Upper lobe of left lung (tissue), 6 donors: Measurements from ENCODE around the gene UBE2C. TPM values are rescaled to one million over a fixed set of nuclear protein-coding genes. Genes with fewer than 3 reads are reported as not detected.

Source experiments
- ATAC-seq, 2 donors: fragments of 200-7000 bp; cut with Tn5 transposase; one replicate each; pipeline ENCODE4 v1.9.1; 2022; ENCODE audit warnings: mild to moderate bottlenecking in 2 of 2, moderate library complexity in 2 of 2; ENCODE audit not compliant: low FRiP score in 2 of 2
- DNase-seq, 2 donors: peaks; one replicate each; pipeline ENCODE4 v3.0.0-alpha.2; 2019 to 2020
- H3K27ac ChIP-seq, 4 donors: fragments of 200-600 bp; sonication (generic); one replicate each; pipeline ENCODE4 v1.5.1; 2016 to 2019
- H3K27me3 ChIP-seq, 4 donors: fragments of 200-600 bp; sonication (generic); one replicate each; pipeline ENCODE4 v1.5.1; 2017 to 2019
- H3K36me3 ChIP-seq, 4 donors: fragments of 200-600 bp; sonication (generic); one replicate each; pipeline ENCODE4 v1.5.1; 2016 to 2019
- H3K4me1 ChIP-seq, 4 donors: fragments of 200-600 bp; sonication (generic); one replicate each; pipeline ENCODE4 v1.5.1; 2018 to 2019
- H3K4me3 ChIP-seq, 4 donors: fragments of 200-600 bp; sonication (generic); one replicate each; pipeline ENCODE4 v1.5.1; 2017 to 2019; ENCODE audit warnings: mild to moderate bottlenecking in 2 of 4, moderate library complexity in 1 of 4
- H3K9me3 ChIP-seq, 4 donors: fragments of 200-600 bp; sonication (generic); one replicate each; pipeline ENCODE4 v1.5.1; 2018 to 2019
- EP300 ChIP-seq, 4 donors: sonication (generic); formaldehyde crosslinking; IDR thresholded peaks; one replicate each; pipeline ENCODE4 v1.5.1; 2017; ENCODE audit warnings: antibody characterized with exemption in 4 of 4, control low read depth in 2 of 4
- POLR2A ChIP-seq, 4 donors: fragments of 450-650 bp; IDR thresholded peaks; one replicate each; pipeline ENCODE4 v1.5.1; 2016 to 2017; ENCODE audit warnings: antibody characterized with exemption in 4 of 4, mild to moderate bottlenecking in 2 of 4
- POLR2AphosphoS5 ChIP-seq, 2 donors: sonication (generic); formaldehyde crosslinking; IDR thresholded peaks; one replicate each; pipeline ENCODE4 v1.5.1; 2017; ENCODE audit warnings: antibody characterized with exemption in 2 of 2
- whole genome bisulfite sequencing, 2 donors: methylation state at CpG; one replicate each; pipeline ENCODE4 v1.1.5; 2017 to 2018; 5-methylcytosine and 5-hydroxymethylcytosine counted together
- small RNA-seq, 4 donors: library from RNA; depleted of rRNA; stranded (forward); fragments of <200 nt; gene quantifications; one replicate each; pipeline ENCODE3, GENCODE V24; 2016
- total RNA-seq, 6 donors: library from RNA; depleted of rRNA in 4 of 6; stranded (reverse); fragments of >200 nt in 4 of 6; gene quantifications; one replicate each; pipeline versions ENCODE4 v1.1.0 to v1.2.1, GENCODE V29; 2016 to 2021
- TF ChIP-seq, protein P1 (sequence below), 6 experiments: fragments of 450-650 bp in 4 of 6; fragments of 200-600 bp in 2 of 6; sonication (generic) in 2 of 6; IDR thresholded peaks; one replicate each; pipeline ENCODE4 v1.5.1; 2016 to 2019; ENCODE audit warnings: antibody characterized with exemption in 6 of 6
- donor health status: DM: no; HTN: no; CAD: no; lungs with moderate emphysema.
- donor health status: DM: no; HTN: yes; CAD: no; lungs with severe emphysema.

Gene UBE2C
- total RNA-seq, 6 donors from 2014 or later: 1.1 to 12.5 (median 3.5) TPM; not detected in 2

- H3K36me3 ChIP-seq: no peaks in the 10 kb centered on the region
- H3K4me3 ChIP-seq: no peak overlapping the region
- WGBS, 2 donors: 93 to 94% methylated on average over 7 of the region's 7 CpGs
- H3K9me3 ChIP-seq: no peaks in the 10 kb centered on the region
- DNase-seq (no peak), ATAC-seq (no peak)
- TF ChIP-seq POLR2A (IDR thresholded peaks at IDR 0.05): no peak
- TF ChIP-seq, protein P1, sequence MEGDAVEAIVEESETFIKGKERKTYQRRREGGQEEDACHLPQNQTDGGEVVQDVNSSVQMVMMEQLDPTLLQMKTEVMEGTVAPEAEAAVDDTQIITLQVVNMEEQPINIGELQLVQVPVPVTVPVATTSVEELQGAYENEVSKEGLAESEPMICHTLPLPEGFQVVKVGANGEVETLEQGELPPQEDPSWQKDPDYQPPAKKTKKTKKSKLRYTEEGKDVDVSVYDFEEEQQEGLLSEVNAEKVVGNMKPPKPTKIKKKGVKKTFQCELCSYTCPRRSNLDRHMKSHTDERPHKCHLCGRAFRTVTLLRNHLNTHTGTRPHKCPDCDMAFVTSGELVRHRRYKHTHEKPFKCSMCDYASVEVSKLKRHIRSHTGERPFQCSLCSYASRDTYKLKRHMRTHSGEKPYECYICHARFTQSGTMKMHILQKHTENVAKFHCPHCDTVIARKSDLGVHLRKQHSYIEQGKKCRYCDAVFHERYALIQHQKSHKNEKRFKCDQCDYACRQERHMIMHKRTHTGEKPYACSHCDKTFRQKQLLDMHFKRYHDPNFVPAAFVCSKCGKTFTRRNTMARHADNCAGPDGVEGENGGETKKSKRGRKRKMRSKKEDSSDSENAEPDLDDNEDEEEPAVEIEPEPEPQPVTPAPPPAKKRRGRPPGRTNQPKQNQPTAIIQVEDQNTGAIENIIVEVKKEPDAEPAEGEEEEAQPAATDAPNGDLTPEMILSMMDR (IDR thresholded peaks at IDR 0.05): no peak
- no peak for TF ChIP-seq EP300 (IDR thresholded peaks at IDR 0.05)
- peaks cover 9 to 19% (median 12%) of the 10 kb centered on the region in 4 donors for H3K4me1 ChIP-seq
- no peaks in the 10 kb centered on the region for H3K27me3 ChIP-seq
- no peak overlapping the region for H3K27ac ChIP-seq
These were observed 49.0 kb downstream of the UBE2C start for GRCh38 chr20:45861221-45862075.

DNA sequence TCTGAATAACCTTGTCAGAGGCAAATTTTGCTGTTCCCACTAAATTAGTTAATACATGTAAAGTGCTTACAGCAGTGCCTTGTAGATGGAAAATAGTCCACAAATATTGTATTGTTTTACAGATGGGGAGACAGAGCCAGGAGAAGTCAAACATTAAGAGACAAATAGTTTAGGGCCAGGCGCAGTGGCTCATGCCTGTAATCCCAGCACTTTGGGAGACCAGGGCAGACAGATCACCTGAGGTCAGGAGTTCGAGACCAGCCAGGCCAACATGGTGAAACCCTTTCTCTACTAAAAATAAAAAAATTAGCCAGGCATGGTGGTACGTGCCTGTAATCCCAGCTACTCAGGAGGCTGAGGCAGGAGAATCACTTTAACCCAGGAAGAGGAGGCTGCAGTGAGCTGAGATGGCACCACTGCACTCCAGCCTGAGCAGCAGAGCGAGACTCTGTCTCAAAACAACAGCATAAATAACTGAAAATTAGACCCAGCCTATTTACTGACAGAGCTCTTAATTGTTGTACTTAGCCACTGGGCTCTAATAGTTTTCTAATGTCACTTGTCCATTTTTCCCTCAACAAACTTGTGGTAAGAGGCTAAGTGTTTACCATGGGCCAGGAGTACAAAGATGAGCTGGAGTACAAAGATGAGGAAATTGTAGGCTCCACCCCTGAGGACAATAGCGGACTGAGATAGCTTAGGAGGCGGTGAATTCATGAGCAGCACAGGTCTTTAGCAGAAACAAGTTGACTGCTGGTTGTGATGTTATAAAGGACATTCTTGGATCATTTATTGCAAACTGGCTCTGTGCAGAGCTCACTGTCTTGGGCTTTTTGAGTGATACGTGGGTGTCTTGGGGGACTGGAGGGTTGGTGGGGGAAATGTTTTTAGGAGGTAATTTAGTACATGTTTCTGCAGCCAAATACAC, 51.4 kb downstream of the UBE2C start:
- Histone ChIP-seq H3K4me3 (no peak overlapping the region), H3K27me3 (no peaks in the 10 kb centered on the region), H3K4me1 (peaks cover 0 to 3% (median 0%) of the 10 kb centered on the region in 4 donors), H3K27ac (no peak overlapping the region), H3K36me3 (no peaks in the 10 kb centered on the region), H3K9me3 (no peaks in the 10 kb centered on the region)
- TF ChIP-seq EP300 (IDR thresholded peaks at IDR 0.05) (no peak), POLR2AphosphoS5 (IDR thresholded peaks at IDR 0.05) (no peak), POLR2A (IDR thresholded peaks at IDR 0.05) (no peak)
- TF ChIP-seq, protein P1 (IDR thresholded peaks at IDR 0.05): no peak
- no peak for ATAC-seq
- WGBS, 2 donors: 88 to 90% methylated on average over 7 of the region's 7 CpGs
- no peak for DNase-seq

- H3K9me3 ChIP-seq: no peaks in the 10 kb centered on the region
- H3K27ac ChIP-seq: no peak overlapping the region
- WGBS, 2 donors: 94 to 96% methylated on average over 5 of the region's 5 CpGs
- DNase-seq (no peak), ATAC-seq (no peak)
- H3K4me3 ChIP-seq: no peak overlapping the region
- no peaks in the 10 kb centered on the region for H3K36me3 ChIP-seq
- TF ChIP-seq, protein P1 (IDR thresholded peaks at IDR 0.05): no peak
- TF ChIP-seq POLR2AphosphoS5 (IDR thresholded peaks at IDR 0.05) (no peak), EP300 (IDR thresholded peaks at IDR 0.05) (no peak), POLR2A (IDR thresholded peaks at IDR 0.05) (no peak)
- no peaks in the 10 kb centered on the region for H3K4me1 ChIP-seq
- H3K27me3 ChIP-seq: no peaks in the 10 kb centered on the region
These were observed 54.0 kb downstream of the UBE2C start for GRCh38 chr20:45866454-45866853.

Small RNAs within 50 kb of the gene (small RNA-seq; reads per million reads assigned to genes)
- 0 reads per million in 4 donors for gene RNU6ATAC38P

Other genes starting within 250 kb of the UBE2C start
- gene WFDC8, start 233.4 kb upstream of the UBE2C start, total RNA-seq: not detected
- gene WFDC10A, start 182.9 kb upstream of the UBE2C start, total RNA-seq: not detected
- gene WFDC9, start 181.4 kb upstream of the UBE2C start, total RNA-seq: not detected
- gene WFDC11, start 142.4 kb upstream of the UBE2C start, total RNA-seq: not detected
- not detected for gene WFDC13, start 110.6 kb upstream of the UBE2C start, total RNA-seq
- gene WFDC10B, start 107.6 kb upstream of the UBE2C start, total RNA-seq: 1 to 10 TPM in 4 of 6 donors, not detected in 2; 1.1 to 9.4 (median 1.6) TPM
- not detected for gene SPINT4, start 90.3 kb upstream of the UBE2C start, total RNA-seq
- 1 to 10 TPM in 4 of 6 donors, under 1 TPM in 1, not detected in 1; 1.00 to 7.1 (median 2.4) TPM for gene WFDC3, start 20.8 kb upstream of the UBE2C start, total RNA-seq
- 10 to 100 TPM; 36.8 to 61.8 (median 46.5) TPM for gene DNTTIP1, start 20.7 kb upstream of the UBE2C start, total RNA-seq
- 1 to 10 TPM in 1 of 6 donors, under 1 TPM in 2, not detected in 3; 0.37 to 1.1 (median 0.80) TPM for gene TNNC2, start 14.7 kb downstream of the UBE2C start, total RNA-seq
- gene SNX21, start 21.2 kb downstream of the UBE2C start, total RNA-seq: 100 to 1,000 TPM in 1 of 6 donors, 10 to 100 TPM in 5; 23.9 to 117 (median 52.9) TPM
- gene ACOT8, start 44.7 kb downstream of the UBE2C start, total RNA-seq: 10 to 100 TPM; 23.9 to 46.8 (median 31.5) TPM
- gene ZSWIM3, start 45.0 kb downstream of the UBE2C start, total RNA-seq: 1 to 10 TPM; 2.4 to 7.3 (median 3.9) TPM
- gene ZSWIM1, start 68.6 kb downstream of the UBE2C start, total RNA-seq: 1 to 10 TPM; 4.2 to 9.7 (median 8.6) TPM
- 10 to 100 TPM in 1 of 6 donors, 1 to 10 TPM in 5; 1.3 to 11.5 (median 1.6) TPM for gene SPATA25, start 75.0 kb downstream of the UBE2C start, total RNA-seq
- gene NEURL2, start 78.6 kb downstream of the UBE2C start, total RNA-seq: 10 to 100 TPM in 1 of 6 donors, 1 to 10 TPM in 5; 3.9 to 31.4 (median 5.5) TPM
- 100 to 1,000 TPM; 109 to 176 (median 155) TPM for gene CTSA, start 78.7 kb downstream of the UBE2C start, total RNA-seq
- gene PLTP, start 99.5 kb downstream of the UBE2C start, total RNA-seq: 100 to 1,000 TPM in 2 of 6 donors, 10 to 100 TPM in 4; 28.9 to 169 (median 57.8) TPM
- 10 to 100 TPM; 41.7 to 59.7 (median 47.1) TPM for gene PCIF1, start 122.0 kb downstream of the UBE2C start, total RNA-seq
- gene ZNF335, start 159.6 kb downstream of the UBE2C start, total RNA-seq: 10 to 100 TPM; 17.4 to 41.9 (median 23.0) TPM
- 10 to 100 TPM in 4 of 6 donors, 1 to 10 TPM in 2; 4.2 to 20.8 (median 14.2) TPM for gene MMP9, start 196.3 kb downstream of the UBE2C start, total RNA-seq
- gene SLC12A5, start 216.6 kb downstream of the UBE2C start, total RNA-seq: 1 to 10 TPM in 1 of 6 donors, under 1 TPM in 1, not detected in 4; 0.69 to 1.3 TPM